Mesendoderm (in vitro differentiated cells): ENCODE results near the gene NDUFA12.
"Not testable (repeated sequence)": the region's sequence is repeated elsewhere in the genome, so short reads cannot be mapped to it uniquely, and the experiment has no call there.

Experiments used
- DNase-seq: peaks from one replicate; pipeline ENCODE4 v3.0.0; 2013
- H2AK5ac ChIP-seq: 2 replicates; pipeline ENCODE4 v1.6.1; 2013; ENCODE audit warnings: low read length, inconsistent platforms
- H2BK120ac ChIP-seq: 2 replicates; pipeline ENCODE4 v1.6.1; 2013; ENCODE audit warnings: low read depth, mild to moderate bottlenecking, low read length, moderate library complexity, mixed read lengths
- H2BK15ac ChIP-seq: replicated peaks from 2 replicates; pipeline ENCODE4 v1.6.1; 2013; ENCODE audit warnings: low read depth, mild to moderate bottlenecking, moderate library complexity
- H2BK5ac ChIP-seq: 2 replicates; pipeline ENCODE4 v1.6.1; 2013; ENCODE audit warnings: low read length, inconsistent platforms
- H3K18ac ChIP-seq: 2 replicates; pipeline ENCODE4 v1.6.1; 2013; ENCODE audit warnings: mild to moderate bottlenecking, low read length, mixed read lengths
- H3K23ac ChIP-seq: one replicate; pipeline ENCODE4 v1.6.1; 2013; ENCODE audit warnings: low read length
- H3K27ac ChIP-seq: 2 replicates; pipeline ENCODE4 v1.5.1; 2013; ENCODE audit warnings: low read depth, mild to moderate bottlenecking, inconsistent platforms, low read length, moderate library complexity
- H3K27me3 ChIP-seq: 2 replicates; pipeline ENCODE4 v1.6.1; 2013; ENCODE audit warnings: low read length, control low read depth, mild to moderate bottlenecking, inconsistent platforms; ENCODE audit not compliant: insufficient read depth, poor library complexity
- H3K36me3 ChIP-seq: 2 replicates; pipeline ENCODE4 v1.6.1; 2013; ENCODE audit warnings: low read length, inconsistent platforms; ENCODE audit not compliant: control insufficient read depth, insufficient read depth
- H3K4ac ChIP-seq: one replicate; pipeline ENCODE4 v1.6.1; 2013; ENCODE audit warnings: low read depth, mild to moderate bottlenecking, low read length, moderate library complexity
- H3K4me1 ChIP-seq: 2 replicates; pipeline ENCODE4 v1.6.1; 2013; ENCODE audit warnings: low read depth, low read length, inconsistent platforms; ENCODE audit not compliant: control insufficient read depth
- H3K4me2 ChIP-seq: 2 replicates; pipeline ENCODE4 v1.6.1; 2013; ENCODE audit warnings: low read length
- H3K4me3 ChIP-seq: 2 replicates; pipeline ENCODE4 v1.5.1; 2013; ENCODE audit warnings: mild to moderate bottlenecking, low read length
- H3K56ac ChIP-seq: one replicate; pipeline ENCODE4 v1.6.1; 2013; ENCODE audit warnings: low read length
- H3K79me1 ChIP-seq: 2 replicates; pipeline ENCODE4 v1.6.1; 2013; ENCODE audit warnings: low read length, inconsistent platforms
- H3K79me2 ChIP-seq: 2 replicates; pipeline ENCODE4 v1.6.1; 2013; ENCODE audit warnings: mild to moderate bottlenecking, low read length; ENCODE audit not compliant: control insufficient read depth, insufficient read depth
- H3K9ac ChIP-seq: 2 replicates; pipeline ENCODE4 v1.6.1; 2013; ENCODE audit warnings: low read length, inconsistent platforms
- H4K5ac ChIP-seq: one replicate; pipeline ENCODE4 v1.6.1; 2013; ENCODE audit warnings: low read length
- H4K8ac ChIP-seq: one replicate; pipeline ENCODE4 v1.6.1; 2013; ENCODE audit warnings: low read depth, mild to moderate bottlenecking, control low read depth, low read length, moderate library complexity
- WGBS: extraction: QIAGEN DNeasy Blood & Tissue Kit; methylation state at CpG from one replicate; pipeline ENCODE4 v1.1.7; 2013; ENCODE audit warnings: low lambda C conversion rate, missing lambda C conversion rate; ENCODE audit not compliant: insufficient coverage; ENCODE audit errors: extremely low coverage; 5-methylcytosine and 5-hydroxymethylcytosine counted together

NDUFA12 gene

DNA sequence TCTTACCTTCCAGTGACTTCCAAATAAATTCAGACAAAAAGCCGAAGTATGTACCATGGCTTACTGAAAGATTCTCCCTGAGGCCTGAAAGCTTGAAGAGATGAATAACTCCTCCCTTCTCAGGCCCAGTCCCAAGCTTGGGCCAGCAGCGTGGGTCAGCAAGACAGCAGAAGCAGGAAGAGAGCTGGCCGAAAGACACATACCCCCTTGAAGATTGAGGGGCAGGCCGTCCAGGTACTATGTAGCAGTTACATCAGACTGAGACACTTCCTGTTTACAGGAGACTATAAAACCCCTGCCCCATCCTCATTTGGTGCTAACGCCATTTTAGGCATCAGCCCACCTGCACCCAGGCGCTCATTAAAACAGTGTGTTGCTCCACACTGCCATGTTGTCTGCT, 15.0 kb downstream of the NDUFA12 start:
- DNase-seq = no peak
- Histone ChIP-seq H2BK15ac (no peak overlapping the region), H2BK120ac (no peak overlapping the region), H3K4me3 (no peak overlapping the region), H3K4ac (no peak overlapping the region), H3K27ac (no peak overlapping the region), H3K79me2 (no peaks in the 10 kb centered on the region), H3K79me1 (no peaks in the 10 kb centered on the region), H3K4me1 (no peaks in the 10 kb centered on the region), H3K56ac (no peak overlapping the region), H4K8ac (no peak overlapping the region), H3K9ac (no peak overlapping the region), H3K4me2 (no peak overlapping the region), H2BK5ac (no peak overlapping the region), H3K23ac (no peak overlapping the region), H4K5ac (no peak overlapping the region), H3K36me3 (no peaks in the 10 kb centered on the region), H3K18ac (no peak overlapping the region), H2AK5ac (no peak overlapping the region), H3K27me3 (no peaks in the 10 kb centered on the region)
- WGBS = no CpG with 5 or more reads among the region's 6 CpGs

DNA sequence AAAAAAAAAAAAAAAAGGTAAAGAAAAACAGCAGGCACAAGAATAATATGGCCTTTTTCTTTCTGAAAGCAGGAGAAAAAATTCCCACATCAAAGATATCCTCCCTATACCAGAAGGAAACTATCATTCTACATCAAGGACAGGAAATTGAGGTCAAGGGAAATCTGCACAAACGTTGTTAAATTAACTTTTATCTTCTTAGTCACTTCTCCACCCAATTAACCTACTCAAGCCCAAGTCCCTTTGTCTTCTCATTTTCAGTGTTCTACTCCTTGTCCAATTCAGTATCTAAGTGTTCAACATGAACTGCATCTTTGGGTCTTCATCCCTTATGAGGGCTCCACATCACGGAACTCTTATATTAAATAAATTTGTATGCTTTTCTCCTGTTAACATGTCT, 15.7 kb downstream of the NDUFA12 start:
- Histone ChIP-seq H2AK5ac (no peak overlapping the region), H4K5ac (no peak overlapping the region), H3K4me2 (no peak overlapping the region), H3K27me3 (no peaks in the 10 kb centered on the region), H3K79me1 (no peaks in the 10 kb centered on the region), H2BK5ac (no peak overlapping the region), H3K36me3 (no peaks in the 10 kb centered on the region), H3K9ac (no peak overlapping the region), H3K23ac (no peak overlapping the region), H3K4me1 (no peaks in the 10 kb centered on the region), H3K4ac (no peak overlapping the region), H2BK15ac (no peak overlapping the region), H3K18ac (no peak overlapping the region), H2BK120ac (no peak overlapping the region), H3K56ac (no peak overlapping the region), H4K8ac (no peak overlapping the region), H3K4me3 (no peak overlapping the region), H3K79me2 (no peaks in the 10 kb centered on the region), H3K27ac (no peak overlapping the region)
- no CpG with 5 or more reads among the region's 2 CpGs for WGBS
- no peak for DNase-seq

DNA sequence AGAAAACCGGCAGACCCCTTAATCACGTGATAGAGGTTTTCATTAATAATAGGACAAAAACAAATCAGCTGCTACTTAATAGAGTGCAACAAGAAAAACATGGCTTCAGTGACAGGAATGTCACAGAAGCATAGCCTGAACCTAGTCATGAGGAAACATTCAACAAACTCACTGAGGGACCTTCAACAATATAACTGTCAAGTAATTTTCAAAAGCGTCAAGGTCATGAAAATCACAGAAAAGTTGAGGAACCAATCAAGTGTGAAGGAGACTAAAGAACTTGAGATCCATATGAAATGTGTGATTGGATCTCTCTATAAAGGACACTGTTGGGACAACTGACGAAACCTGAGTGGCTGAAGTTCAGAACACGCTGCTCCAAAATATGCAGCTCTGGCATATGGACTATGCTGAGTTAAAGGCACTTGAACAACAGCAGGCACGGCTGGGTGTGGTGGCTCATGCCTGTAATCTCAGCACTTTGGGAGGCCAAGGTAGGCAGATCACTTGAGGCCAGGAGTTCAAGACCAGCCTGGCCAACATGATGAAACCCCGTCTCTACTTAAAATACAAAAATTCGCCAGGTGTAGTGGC, 16.3 kb downstream of the NDUFA12 start:
- no peak overlapping the region for H3K18ac ChIP-seq
- no peak overlapping the region for H2BK5ac ChIP-seq
- H3K27ac ChIP-seq = no peak overlapping the region
- no peaks in the 10 kb centered on the region for H3K27me3 ChIP-seq
- H3K4me1 ChIP-seq = no peaks in the 10 kb centered on the region
- H3K79me1 ChIP-seq = no peaks in the 10 kb centered on the region
- no peak overlapping the region for H3K4me3 ChIP-seq
- no peak overlapping the region for H3K4ac ChIP-seq
- H4K8ac ChIP-seq = no peak overlapping the region
- no peaks in the 10 kb centered on the region for H3K79me2 ChIP-seq
- no peaks in the 10 kb centered on the region for H3K36me3 ChIP-seq
- no peak overlapping the region for H3K23ac ChIP-seq
- H2AK5ac ChIP-seq = no peak overlapping the region
- WGBS = no CpG with 5 or more reads among the region's 8 CpGs
- no peak overlapping the region for H2BK120ac ChIP-seq
- H3K9ac ChIP-seq = no peak overlapping the region
- DNase-seq = no peak
- H3K4me2 ChIP-seq = no peak overlapping the region
- H2BK15ac ChIP-seq = no peak overlapping the region
- H4K5ac ChIP-seq = no peak overlapping the region
- no peak overlapping the region for H3K56ac ChIP-seq

DNA sequence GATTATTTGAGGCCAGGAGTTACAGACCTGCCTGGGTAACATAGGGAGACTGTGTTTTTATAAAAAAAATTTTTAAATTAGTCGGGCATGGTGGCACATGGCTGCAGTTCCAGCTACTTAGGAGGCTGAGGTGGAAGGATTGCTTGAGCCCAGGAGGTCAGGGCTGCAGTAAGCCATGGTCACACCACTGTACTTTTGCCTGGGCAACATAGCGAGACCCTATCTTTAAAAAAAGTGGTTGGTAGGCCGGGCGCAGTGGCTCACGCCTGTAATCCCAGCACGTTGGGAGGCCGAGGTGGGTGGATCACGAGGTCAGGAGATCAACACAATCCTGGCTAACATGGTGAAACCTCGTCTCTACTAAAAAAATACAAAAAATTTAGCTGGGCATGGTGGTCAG, 18.4 kb downstream of the NDUFA12 start:
- H3K79me2 ChIP-seq, H3K27ac ChIP-seq, H3K9ac ChIP-seq, DNase-seq, H3K4me3 ChIP-seq, H3K56ac ChIP-seq, H3K18ac ChIP-seq, H2AK5ac ChIP-seq, H4K8ac ChIP-seq, H2BK5ac ChIP-seq, H3K79me1 ChIP-seq, H2BK120ac ChIP-seq, H3K4me2 ChIP-seq, H2BK15ac ChIP-seq, H3K4ac ChIP-seq, H3K27me3 ChIP-seq, H3K23ac ChIP-seq, H4K5ac ChIP-seq, H3K36me3 ChIP-seq, H3K4me1 ChIP-seq: not testable (repeated sequence)
- no CpG with 5 or more reads among the region's 9 CpGs for WGBS

DNA sequence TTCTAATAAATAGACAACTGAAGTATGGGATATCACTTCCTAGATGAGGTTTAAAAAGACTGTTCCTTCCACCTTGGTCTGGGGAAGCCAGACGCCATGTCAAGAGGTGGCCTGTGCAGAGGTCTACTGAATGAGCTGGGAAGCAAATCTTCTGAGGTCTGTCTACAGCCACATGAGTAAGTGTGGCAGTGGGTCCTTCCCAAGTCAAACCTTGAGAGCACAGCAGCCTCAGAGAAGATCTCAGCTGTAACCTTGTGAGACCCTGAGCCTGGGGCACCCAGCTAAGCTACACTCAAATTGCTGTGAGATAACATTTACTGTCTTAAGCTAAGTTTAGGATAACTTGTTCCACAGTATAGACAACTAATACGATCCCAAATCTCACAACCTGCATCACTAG, 20.2 kb downstream of the NDUFA12 start:
- H3K9ac ChIP-seq = no peak overlapping the region
- no peaks in the 10 kb centered on the region for H3K79me2 ChIP-seq
- H2BK5ac ChIP-seq = no peak overlapping the region
- no CpG with 5 or more reads among the region's 2 CpGs for WGBS
- no peaks in the 10 kb centered on the region for H3K79me1 ChIP-seq
- H4K5ac ChIP-seq = no peak overlapping the region
- no peak overlapping the region for H3K23ac ChIP-seq
- H4K8ac ChIP-seq = no peak overlapping the region
- H3K4me3 ChIP-seq = no peak overlapping the region
- no peak overlapping the region for H3K27ac ChIP-seq
- no peaks in the 10 kb centered on the region for H3K27me3 ChIP-seq
- no peaks in the 10 kb centered on the region for H3K36me3 ChIP-seq
- DNase-seq = no peak
- no peak overlapping the region for H3K4ac ChIP-seq
- no peak overlapping the region for H2BK120ac ChIP-seq
- H3K4me2 ChIP-seq = no peak overlapping the region
- H2AK5ac ChIP-seq = no peak overlapping the region
- H3K4me1 ChIP-seq = no peaks in the 10 kb centered on the region
- H3K56ac ChIP-seq = no peak overlapping the region
- no peak overlapping the region for H3K18ac ChIP-seq
- H2BK15ac ChIP-seq = no peak overlapping the region

DNA sequence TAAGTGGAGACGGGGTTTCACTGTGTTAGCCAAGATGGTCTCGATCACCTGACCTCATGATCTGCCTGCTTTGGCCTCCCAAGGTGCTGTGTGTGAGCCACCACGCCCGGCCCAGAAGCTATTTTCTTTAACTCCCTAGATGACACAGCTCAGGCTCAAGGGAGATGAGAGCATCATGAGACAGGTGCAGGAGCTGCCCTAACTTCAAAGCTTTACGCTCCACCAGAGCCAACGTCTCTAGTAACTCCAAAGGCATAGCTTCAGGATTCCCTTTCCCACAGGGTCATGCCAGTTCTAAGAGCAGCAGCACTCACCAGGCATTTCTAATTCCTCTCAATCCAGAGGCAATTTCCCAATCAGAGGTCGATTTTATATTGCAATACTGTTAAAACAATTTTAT, 21.0 kb downstream of the NDUFA12 start:
- no peaks in the 10 kb centered on the region for H3K4me1 ChIP-seq
- no CpG with 5 or more reads among the region's 7 CpGs for WGBS
- no peak overlapping the region for H2BK5ac ChIP-seq
- no peak overlapping the region for H3K4me3 ChIP-seq
- H2BK120ac ChIP-seq = no peak overlapping the region
- H3K18ac ChIP-seq = no peak overlapping the region
- no peak overlapping the region for H3K23ac ChIP-seq
- H3K36me3 ChIP-seq = no peaks in the 10 kb centered on the region
- H4K8ac ChIP-seq = no peak overlapping the region
- no peak overlapping the region for H3K4me2 ChIP-seq
- no peak overlapping the region for H3K9ac ChIP-seq
- H3K27me3 ChIP-seq = no peaks in the 10 kb centered on the region
- H3K79me2 ChIP-seq = no peaks in the 10 kb centered on the region
- H3K27ac ChIP-seq = no peak overlapping the region
- DNase-seq = no peak
- no peak overlapping the region for H2BK15ac ChIP-seq
- H4K5ac ChIP-seq = no peak overlapping the region
- no peak overlapping the region for H3K56ac ChIP-seq
- no peaks in the 10 kb centered on the region for H3K79me1 ChIP-seq
- no peak overlapping the region for H3K4ac ChIP-seq
- H2AK5ac ChIP-seq = no peak overlapping the region
